Measurements from ENCODE around the gene TMUB1.

The TMUB1 gene

DNA sequence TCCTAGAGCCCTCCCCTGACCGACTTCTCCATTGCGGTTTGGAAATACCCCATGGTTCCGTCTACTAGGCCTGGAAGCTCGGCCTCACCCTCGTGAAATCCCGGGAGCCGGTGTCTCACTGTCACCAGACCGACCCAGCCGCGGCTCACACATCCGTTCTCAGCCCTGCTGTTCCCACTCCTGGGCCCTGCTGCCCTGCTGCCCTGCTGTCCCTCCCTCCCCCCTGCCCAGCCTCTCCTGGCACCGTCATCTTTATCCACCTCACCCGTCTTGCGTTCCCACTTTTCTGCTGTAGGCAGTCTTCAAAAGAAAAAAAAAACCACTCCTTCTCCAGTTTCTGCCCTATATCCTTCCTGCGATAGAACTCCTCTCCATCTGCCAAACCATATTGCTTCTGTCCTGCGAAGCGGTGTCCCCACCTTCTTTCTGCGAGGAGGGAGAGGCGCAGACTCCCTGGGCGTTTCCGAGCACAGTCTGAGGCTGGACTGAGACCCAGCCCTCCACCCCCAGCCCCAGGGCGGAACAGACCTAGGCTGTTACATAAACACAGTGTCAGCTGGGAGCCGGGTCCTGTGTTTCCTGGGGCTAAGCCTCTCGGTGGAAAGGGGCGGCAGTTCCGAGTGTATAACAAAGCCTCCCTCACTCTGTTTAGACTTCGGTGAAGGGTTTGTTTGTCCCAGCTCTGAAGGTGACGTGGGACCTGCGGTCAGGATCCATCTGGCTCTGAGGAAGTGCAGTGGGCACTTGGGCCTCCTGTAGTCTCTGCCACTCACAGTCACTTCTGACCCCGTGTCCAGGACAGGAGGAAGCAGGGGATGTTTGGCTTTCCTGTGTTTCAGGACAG is 5.8 kb upstream of the TMUB1 start:
- DNase-seq (ENCODE audit: low read depth), result peak; percentile 59
- peak overlapping the region; percentile 72 for H3K4me3 ChIP-seq (ENCODE audit: low read length)
- TF ChIP-seq, protein P1, sequence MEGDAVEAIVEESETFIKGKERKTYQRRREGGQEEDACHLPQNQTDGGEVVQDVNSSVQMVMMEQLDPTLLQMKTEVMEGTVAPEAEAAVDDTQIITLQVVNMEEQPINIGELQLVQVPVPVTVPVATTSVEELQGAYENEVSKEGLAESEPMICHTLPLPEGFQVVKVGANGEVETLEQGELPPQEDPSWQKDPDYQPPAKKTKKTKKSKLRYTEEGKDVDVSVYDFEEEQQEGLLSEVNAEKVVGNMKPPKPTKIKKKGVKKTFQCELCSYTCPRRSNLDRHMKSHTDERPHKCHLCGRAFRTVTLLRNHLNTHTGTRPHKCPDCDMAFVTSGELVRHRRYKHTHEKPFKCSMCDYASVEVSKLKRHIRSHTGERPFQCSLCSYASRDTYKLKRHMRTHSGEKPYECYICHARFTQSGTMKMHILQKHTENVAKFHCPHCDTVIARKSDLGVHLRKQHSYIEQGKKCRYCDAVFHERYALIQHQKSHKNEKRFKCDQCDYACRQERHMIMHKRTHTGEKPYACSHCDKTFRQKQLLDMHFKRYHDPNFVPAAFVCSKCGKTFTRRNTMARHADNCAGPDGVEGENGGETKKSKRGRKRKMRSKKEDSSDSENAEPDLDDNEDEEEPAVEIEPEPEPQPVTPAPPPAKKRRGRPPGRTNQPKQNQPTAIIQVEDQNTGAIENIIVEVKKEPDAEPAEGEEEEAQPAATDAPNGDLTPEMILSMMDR (IDR thresholded peaks at IDR 0.05; ENCODE audit: insufficient read depth, low read depth, low read length, missing control alignments), result no peak

DNA sequence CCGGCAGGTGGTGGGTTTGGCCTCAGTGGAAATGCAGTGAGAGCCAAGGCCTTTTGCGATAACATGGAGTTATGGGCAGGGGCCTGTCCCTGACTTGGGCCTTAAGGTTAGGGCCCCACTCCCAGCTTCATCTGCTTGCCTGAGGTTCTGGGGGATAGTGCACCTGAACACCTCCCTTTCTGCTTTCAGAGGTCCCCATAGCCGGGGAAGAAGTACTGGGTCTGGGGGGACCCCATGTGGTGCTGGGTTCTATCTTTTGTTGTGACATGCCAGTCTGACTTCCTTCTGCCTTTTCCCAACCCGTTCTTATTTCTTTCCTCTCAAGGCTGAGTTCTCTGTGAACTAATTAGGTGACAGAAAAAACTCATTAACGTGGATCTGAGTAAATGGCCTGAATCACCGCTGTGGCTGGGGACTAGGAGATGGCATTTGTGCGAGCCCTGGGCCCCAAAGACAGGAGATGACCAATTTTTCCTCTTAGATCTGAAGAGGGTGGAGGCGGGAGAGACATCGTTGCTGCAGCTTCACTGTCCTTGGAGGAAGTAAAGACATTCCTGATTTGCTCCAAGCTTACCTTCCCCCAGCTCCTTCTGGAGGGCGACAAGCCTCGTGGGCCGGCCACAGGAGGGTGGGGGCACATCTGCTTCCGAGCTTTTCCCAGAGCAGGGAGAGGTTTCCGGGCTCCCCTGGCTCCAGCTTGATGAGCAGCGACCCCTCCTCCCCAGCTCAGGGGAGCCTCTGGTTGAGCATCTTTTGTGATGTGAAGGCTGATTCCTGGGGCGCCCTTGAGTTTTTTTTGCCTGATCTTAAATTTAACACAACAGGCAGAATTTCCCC is 4.9 kb upstream of the TMUB1 start:
- DNase-seq (ENCODE audit: low read depth), result no peak
- H3K4me3 ChIP-seq (ENCODE audit: low read length), result peak overlapping the region; percentile 72
- TF ChIP-seq, protein P1 (IDR thresholded peaks at IDR 0.05; ENCODE audit: insufficient read depth, low read depth, low read length, missing control alignments), result no peak

DNA sequence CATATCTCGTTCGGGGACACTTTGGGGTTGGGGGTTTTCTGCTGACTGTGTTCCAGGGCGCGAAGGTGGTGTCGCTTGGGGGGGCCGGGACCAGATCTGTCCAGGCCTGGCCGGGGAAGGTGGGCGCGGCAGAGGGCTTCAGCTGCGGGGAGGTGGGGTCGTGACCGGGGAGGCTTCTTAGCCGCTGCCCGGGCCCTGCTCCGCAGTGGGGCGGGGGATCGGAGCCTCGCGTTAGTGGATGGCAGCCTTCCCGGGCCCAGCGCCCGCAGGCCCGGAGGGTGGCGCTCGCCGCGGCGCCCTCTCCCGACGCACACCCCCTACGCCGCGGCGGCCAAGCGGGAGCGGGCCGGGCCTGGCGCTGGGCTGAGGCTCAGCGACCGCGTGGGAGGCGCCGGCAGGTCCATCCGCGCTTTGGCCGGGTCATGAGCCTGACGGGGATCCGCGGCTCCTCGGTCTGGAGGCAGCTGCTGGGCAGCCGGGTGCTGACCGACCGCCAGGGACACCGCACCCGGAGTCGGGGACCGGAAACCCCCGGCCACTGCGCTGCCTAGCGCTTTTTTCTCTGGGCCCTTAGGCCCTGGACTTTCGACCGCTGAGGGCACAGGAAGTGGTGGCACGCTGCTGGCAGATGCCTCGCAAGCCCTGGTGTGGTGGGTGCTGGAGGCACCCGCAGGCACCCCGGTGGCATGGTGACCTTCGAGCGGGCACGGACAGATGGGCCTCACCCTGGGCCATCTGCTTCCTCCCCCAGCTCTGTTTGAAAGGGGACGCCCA is 4.1 kb upstream of the TMUB1 start:
- peak; percentile 68 for DNase-seq (ENCODE audit: low read depth)
- TF ChIP-seq, protein P1 (IDR thresholded peaks at IDR 0.05; ENCODE audit: insufficient read depth, low read depth, low read length, missing control alignments), result no peak
- peak overlapping the region; percentile 72 for H3K4me3 ChIP-seq (ENCODE audit: low read length)

DNA sequence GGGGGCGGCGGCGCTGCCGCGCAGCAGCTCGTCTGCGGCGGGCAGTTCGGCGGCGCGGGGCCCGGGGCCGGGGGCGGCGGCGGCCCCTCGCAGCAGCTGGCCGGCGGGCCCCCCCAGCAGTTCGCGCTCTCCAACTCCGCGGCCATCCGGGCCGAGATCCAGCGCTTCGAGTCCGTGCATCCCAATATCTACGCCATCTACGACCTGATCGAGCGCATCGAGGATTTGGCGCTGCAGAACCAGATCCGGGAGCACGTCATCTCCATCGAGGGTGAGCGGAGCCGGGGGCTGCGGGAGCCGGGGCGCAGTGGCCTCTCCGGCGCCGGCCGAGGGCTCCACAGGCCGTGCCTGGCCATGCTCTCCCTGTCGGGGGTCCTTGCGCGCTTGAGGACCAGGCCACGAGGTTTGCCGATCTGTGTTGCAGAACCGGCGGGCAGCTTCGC is 3.5 kb upstream of the TMUB1 start:
- TF ChIP-seq, protein P1 (IDR thresholded peaks at IDR 0.05; ENCODE audit: insufficient read depth, low read depth, low read length, missing control alignments), result no peak
- peak overlapping the region; percentile 72 for H3K4me3 ChIP-seq (ENCODE audit: low read length)
- DNase-seq (ENCODE audit: low read depth), result peak; percentile 52

DNA sequence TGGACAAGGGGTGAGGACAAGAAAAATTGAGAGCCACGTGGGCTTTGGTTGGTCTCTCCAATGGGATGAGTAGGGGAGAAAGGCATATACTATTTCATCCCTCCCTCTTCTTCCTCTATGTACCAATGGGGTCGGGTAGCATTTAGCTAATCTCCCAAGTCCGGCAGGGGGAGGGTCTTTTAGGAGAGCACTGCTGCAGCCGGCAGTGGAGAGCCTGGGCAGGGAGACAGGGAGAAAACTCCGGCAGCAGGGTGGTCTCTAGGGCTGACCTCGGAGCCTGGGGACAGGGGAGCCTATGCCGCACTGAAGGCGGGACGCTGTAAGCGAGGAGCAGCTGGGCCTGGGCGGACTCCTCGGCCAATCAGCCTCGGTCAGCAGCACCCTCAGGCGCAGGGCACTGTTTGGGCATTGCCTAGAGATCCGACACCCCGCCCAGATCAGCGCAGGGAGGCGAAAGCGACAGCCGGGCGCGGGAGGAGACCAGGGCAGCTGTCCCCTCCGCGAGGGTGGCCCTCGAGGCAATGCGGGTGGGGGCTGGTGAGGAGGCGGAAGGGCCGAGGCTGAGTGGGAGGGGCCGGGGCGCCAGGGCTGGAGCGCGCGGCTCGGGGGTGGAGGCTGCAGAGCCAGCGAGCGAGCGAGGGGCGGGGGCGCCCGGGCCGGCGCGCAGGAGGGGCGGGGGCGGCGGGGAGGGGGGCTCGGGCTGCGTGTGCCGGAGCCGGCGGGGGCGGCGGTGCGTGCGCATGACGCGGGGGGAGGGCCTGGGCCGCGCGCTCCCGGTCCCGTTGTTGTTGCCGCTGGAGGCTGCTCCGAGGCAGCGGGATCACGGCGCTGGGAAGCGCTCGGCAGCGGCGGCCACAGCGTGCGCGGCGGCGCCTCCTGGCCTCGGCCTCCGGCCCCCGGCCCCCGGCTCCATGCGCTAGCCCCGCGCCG is 2.7 kb upstream of the TMUB1 start, which contains the start of gene AGAP3:
AGAP3 (plus strand) TSS at position 785 of the 930 bp plus-strand sequence. CDS start 267 bp downstream, outside the sequence.
- peak within 1 kb of the TSS; percentile 72 for H3K4me3 ChIP-seq (ENCODE audit: low read length)
- DNase-seq (ENCODE audit: low read depth), result peak; percentile 69
- TF ChIP-seq, protein P1 (IDR thresholded peaks at IDR 0.05; ENCODE audit: insufficient read depth, low read depth, low read length, missing control alignments), result no peak

Data from epithelial cell of esophagus (primary cell).